SH-SY5Y (cell line): ENCODE measurements around the gene BCL2A1.

Experiments
- GATA2 ChIP-seq: IDR thresholded peaks from 2 replicates; pipeline ENCODE4 v1.6.1; 2011; ENCODE audit warnings: mild to moderate bottlenecking, low read depth, low read length
- GATA3 ChIP-seq: IDR thresholded peaks from 2 replicates; pipeline ENCODE4 v1.6.1; 2011; ENCODE audit warnings: low read depth, mild to moderate bottlenecking, low read length, moderate library complexity

DNA sequence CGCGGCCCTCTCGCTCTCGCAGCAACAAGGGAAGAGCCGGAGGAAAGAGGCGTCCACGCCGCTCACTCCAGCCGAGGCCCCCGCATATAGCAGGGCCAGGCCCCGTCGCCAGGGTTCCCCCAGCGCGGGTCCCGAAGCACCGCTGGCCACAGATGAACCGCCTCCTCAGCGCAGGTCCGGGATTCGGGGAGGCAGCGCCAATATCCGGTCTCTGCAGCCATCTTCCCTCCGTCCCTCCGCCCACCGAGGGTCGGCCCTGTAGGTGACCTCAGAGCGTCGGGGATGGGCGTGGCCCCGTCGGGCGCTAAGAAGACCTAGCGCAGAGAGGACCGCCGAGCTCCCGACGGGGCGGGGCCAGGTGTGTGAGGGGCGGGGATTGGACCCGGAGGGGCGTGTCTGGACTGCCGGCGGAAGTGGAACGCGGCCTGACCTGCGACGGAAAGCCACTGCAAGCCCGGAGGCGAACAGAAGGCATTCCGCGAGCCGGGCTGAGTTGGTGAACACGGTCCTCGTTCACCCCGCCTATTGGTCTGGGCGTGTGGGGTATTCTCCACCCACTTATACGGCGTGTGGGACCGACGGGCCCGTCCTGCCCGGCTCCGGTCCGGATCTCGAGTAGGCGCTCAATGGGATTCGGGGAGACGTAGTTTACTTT lies 47.4 kb downstream of the BCL2A1 start:
- no peak for TF ChIP-seq GATA3
- TF ChIP-seq GATA2, result no peak
